Measurements from ENCODE around the gene NUCB1. TPM values are rescaled to one million over a fixed set of nuclear protein-coding genes. Genes with fewer than 3 reads are reported as not detected.

NUCB1 gene
- total RNA-seq, 1 experiment from 2014 or later = 125 TPM

- Histone ChIP-seq H3T11ph (ENCODE audit: low read length) (peak within 1 kb of the TSS; percentile 73), H3K27ac (ENCODE audit: insufficient read length, low read depth, low read length) (peak within 1 kb of the TSS; percentile 47), H3K4me1 (ENCODE audit: insufficient read depth, low read length) (peaks cover 6% of the 10 kb centered on the region), H3K79me1 (ENCODE audit: insufficient read depth, low read depth, low read length, poor library complexity, severe bottlenecking) (peaks cover 11% of the 10 kb centered on the region), H2AFZ (ENCODE audit: low read length) (no peak within 1 kb of the TSS), H2BK15ac (ENCODE audit: low read depth, low read length) (no peak within 1 kb of the TSS), H3K27me3 (ENCODE audit: insufficient read depth, low read length) (no peaks in the 10 kb centered on the region), H3K79me2 (ENCODE audit: insufficient read depth, low read length) (peaks cover 4% of the 10 kb centered on the region; the same call in 1 of the 2 replicates), H2BK120ac (ENCODE audit: low read depth, low read length, poor library complexity, severe bottlenecking) (peak within 1 kb of the TSS; percentile 83), H4K8ac (replicated peaks; ENCODE audit: insufficient read length, low read depth, low read length) (no peak within 1 kb of the TSS), H2AK5ac (ENCODE audit: insufficient read length, low read length) (peak within 1 kb of the TSS; percentile 11), H3K9me3 (ENCODE audit: control insufficient read depth, low read depth, low read length) (no peaks in the 10 kb centered on the region), H3K23ac (ENCODE audit: insufficient read length, low read depth, low read length) (no peak within 1 kb of the TSS), H3K4me2 (ENCODE audit: insufficient read depth, insufficient read length, low read length) (peak within 1 kb of the TSS; percentile 77), H3K18ac (ENCODE audit: insufficient read length, low read depth, low read length) (peak within 1 kb of the TSS; percentile 99), H4K91ac (ENCODE audit: insufficient read length, low read depth, low read length) (peak within 1 kb of the TSS; percentile 93), H2BK12ac (ENCODE audit: insufficient read length, low read depth, low read length) (peak within 1 kb of the TSS; percentile 31), H4K5ac (ENCODE audit: insufficient read length, low read depth, low read length) (peak within 1 kb of the TSS; percentile 64), H3K14ac (ENCODE audit: insufficient read depth, low read length) (peak within 1 kb of the TSS; percentile 99), H2BK5ac (ENCODE audit: insufficient read length, low read length) (peak within 1 kb of the TSS; percentile 54), H3K56ac (ENCODE audit: insufficient read length, low read depth, low read length) (peak within 1 kb of the TSS; percentile 70), H4K20me1 (ENCODE audit: control insufficient read depth, insufficient read depth, insufficient read length) (no peaks in the 10 kb centered on the region), H3K9ac (ENCODE audit: extremely low read depth, insufficient read length, low read length) (peak within 1 kb of the TSS; percentile 89), H2BK20ac (ENCODE audit: low read depth, low read length, poor library complexity, severe bottlenecking) (peak within 1 kb of the TSS; percentile 76), H3K4ac (ENCODE audit: low read depth, low read length) (peak within 1 kb of the TSS; percentile 88), H3K23me2 (ENCODE audit: insufficient read length, low read depth, low read length, poor library complexity, severe bottlenecking) (peaks cover 7% of the 10 kb centered on the region)
- H3K27ac Mint-ChIP-seq = peak within 1 kb of the TSS; percentile 100
- no peak for TF ChIP-seq CTCF (conservative IDR thresholded peaks at IDR 0.05)
- WGBS (ENCODE audit: extremely low coverage, insufficient read length, low lambda C conversion rate) = no CpG with 5 or more reads among the region's 53 CpGs
- H3K27me3 Mint-ChIP-seq (ENCODE audit: low read depth) = no peaks in the 10 kb centered on the region
- H3K9me3 Mint-ChIP-seq = no peaks in the 10 kb centered on the region
- peaks cover 29 to 45% (median 36%) of the 10 kb centered on the region in 3 experiments for H3K36me3 Mint-ChIP-seq (ENCODE audit: insufficient read depth in 1 of 3, low read depth in 3 of 3)
- peaks cover 34% of the 10 kb centered on the region in 2 experiments for H3K4me1 Mint-ChIP-seq
- peak within 1 kb of the TSS; percentile 98 to 99 for H3K4me3 Mint-ChIP-seq
- DNase-seq = peak; percentile 98
Observed at GRCh38 chr19:48872182-48872883, 27.8 kb upstream of the NUCB1 start, which contains the start of gene PPP1R15A. PPP1R15A (plus strand) TSS chr19:48872421; CDS start chr19:48873234, 813 bp downstream.

Data from H9 (cell line).